Measurements from ENCODE around the gene CDKN2B-AS1.

The CDKN2B-AS1 gene

GRCh38 chr9:22124263-22125011 lies 129.8 kb downstream of the CDKN2B-AS1 start:
- peak; percentile 27 for DNase-seq

GRCh38 chr9:22129133-22129532 lies 134.5 kb downstream of the CDKN2B-AS1 start:
- DNase-seq, result no peak

DNA sequence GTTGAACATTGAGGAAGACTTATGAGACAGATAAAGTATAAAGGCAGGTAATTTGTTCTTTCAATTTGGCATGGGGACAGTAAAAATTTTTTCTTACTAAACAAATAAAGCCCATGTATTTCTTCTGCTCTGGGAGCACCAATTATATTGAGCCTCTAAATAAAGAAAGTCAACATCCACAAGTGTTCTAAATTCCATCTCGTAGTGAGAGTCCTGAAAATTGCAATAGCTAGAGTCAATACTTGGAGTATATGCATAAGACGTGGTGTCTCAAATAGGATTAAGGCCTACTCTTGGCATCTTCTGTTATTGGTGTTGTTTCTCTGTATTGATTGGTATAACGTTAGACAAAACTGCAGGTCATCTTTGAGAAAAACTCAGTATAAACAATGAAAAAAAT lies 135.0 kb downstream of the CDKN2B-AS1 start:
- no peak for DNase-seq

- DNase-seq, result no peak
Measured at GRCh38 chr9:22131817-22132216, 137.2 kb downstream of the CDKN2B-AS1 start.

DNA sequence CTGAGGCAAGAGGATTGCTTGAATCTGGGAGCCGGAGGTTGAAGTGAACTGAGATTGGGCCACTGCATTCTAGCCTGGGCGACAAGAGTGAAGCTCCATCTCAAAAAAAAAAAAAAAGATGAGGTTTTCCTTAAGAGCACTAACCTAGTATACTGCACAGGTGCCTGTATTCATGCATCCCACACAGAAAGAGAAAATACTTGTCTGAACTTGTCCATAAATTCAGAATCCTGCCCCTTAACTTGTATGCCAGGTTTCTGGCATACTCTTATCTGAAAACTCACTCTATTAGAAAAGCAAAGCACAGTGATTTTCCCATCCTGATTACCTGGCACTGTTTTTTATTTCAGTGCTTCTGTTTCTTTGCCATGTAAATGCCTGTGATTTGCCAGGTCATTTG lies 139.8 kb downstream of the CDKN2B-AS1 start:
- DNase-seq, result no peak

DNA sequence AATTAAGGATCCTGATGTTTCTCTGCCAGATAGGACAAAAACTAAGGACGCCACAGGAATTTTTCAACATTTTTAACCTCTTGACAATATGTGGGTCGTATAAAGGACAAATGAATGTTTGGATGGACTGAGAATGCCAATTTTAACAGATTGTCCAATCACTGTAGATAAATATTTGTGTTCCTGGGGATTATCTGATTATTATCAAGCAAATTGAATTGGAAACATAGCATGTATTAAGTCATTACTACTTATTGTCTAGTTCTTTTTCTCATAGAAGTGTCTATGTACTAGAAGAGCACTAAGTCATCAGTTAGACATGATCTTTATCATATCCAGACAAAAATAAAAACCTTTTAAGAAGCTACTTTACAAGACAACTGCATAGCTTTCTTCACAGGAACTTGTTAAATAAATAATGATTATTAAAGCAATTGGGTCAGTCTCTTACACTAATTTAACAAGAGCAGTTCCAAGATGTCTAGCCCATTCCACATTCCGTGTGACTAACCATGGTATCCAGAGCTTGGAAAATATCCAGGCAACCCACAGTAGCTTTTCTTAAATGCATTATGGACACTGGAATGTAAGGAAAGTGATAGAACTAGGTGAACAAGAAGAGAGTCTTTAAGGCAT lies 142.0 kb downstream of the CDKN2B-AS1 start:
- DNase-seq, result no peak

DNA sequence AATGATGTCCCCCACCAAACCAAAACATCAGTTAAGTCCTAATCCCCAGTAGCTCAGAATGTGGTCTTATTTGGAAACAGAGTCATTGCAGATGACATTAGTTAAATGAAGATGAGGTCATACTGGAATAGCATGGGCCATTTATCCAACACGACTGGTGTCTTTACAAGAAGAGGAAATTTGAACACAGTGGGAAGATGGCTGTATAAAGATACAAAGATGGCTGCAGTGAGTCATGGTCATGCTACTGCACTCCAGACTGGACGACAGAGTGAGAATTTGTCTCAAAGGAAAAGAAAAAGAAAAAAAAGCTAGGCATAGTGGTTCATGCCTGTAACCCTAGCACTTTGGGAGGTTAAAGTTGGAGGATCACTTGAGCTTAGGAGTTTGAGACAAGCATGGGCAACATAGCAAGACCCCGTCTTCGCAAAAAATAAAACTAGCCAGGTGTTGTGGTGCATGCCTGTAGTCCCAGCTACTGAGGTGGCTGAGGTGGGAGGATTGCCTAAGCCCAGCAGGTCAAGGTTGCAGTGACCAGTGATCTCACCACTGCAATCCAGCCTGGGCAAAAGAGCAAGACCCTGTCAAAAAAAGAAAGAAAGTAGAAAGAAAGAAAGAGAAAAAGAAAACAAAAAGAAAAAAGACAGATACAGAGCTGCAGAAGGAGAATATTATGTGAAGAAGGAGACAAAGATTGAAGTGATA lies 144.5 kb downstream of the CDKN2B-AS1 start:
- DNase-seq, result no peak

- no peak for DNase-seq
Measured at GRCh38 chr9:22141908-22142307, 147.3 kb downstream of the CDKN2B-AS1 start.

GRCh38 chr9:22142671-22143070 lies 148.1 kb downstream of the CDKN2B-AS1 start:
- DNase-seq, result no peak

- no peak for DNase-seq
Measured at GRCh38 chr9:22143799-22144625, 149.4 kb downstream of the CDKN2B-AS1 start.

- DNase-seq, result no peak
Measured at GRCh38 chr9:22146604-22147003, 152.0 kb downstream of the CDKN2B-AS1 start.

- no peak for DNase-seq
Measured at GRCh38 chr9:22147813-22148527, 153.4 kb downstream of the CDKN2B-AS1 start.

- DNase-seq, result no peak
Measured at GRCh38 chr9:22148528-22148875, 153.9 kb downstream of the CDKN2B-AS1 start.

DNA sequence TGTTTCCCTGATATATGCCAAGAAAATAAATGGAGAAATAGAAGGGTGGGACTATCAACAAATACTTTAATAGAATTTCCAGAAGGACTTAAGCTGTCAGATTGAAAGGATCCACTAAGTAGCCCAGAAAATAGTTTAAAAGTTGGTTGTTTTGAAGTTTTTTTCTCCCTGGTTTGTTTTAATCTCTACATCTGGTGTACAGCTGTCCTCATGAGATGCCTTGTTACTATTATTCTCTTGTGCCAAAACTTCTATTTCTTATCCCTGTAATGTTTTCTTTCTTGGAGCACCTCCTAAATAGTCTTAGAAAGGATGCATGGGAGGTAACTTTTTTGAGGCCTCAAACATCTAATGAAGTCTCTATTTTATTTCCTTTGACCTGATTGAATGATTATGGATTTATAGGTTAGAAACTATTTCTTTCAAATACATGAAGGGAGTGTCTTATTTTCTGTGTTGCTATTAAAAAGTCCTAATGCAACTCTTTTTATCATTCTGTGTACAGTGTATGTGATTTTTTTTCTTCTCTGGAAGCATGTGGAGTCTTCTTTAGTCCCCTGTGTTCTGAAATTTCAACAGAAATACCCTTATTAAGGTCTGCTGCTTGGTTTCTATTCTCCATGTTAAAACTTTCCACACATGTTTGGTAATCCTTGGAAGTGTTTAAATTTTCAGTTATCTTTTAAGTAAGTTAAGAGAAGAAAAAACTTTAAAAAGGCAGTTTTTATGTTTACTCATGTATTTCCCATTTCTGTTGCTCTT lies 154.5 kb downstream of the CDKN2B-AS1 start:
- no peak for DNase-seq

DNA sequence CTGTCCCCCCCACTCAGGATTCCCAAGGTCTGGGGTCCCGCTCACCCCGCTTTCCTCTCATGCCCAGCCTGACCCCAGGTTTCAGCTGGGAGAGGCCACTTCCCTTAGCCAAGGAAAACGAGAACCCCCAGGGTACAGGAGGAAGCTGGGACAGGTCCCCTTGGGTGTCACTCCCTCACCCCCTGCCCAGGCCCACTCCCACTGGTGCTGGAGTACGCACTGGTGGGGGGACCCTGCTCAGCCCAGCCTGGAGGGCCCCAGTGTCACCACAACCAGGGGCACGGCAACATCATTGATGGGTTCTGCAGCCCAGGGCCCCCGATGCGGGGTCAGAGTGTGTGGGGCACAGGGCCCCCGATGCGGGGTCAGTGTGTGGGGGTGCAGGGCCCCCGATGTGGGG lies 159.5 kb downstream of the CDKN2B-AS1 start:
- no peak for DNase-seq

DNA sequence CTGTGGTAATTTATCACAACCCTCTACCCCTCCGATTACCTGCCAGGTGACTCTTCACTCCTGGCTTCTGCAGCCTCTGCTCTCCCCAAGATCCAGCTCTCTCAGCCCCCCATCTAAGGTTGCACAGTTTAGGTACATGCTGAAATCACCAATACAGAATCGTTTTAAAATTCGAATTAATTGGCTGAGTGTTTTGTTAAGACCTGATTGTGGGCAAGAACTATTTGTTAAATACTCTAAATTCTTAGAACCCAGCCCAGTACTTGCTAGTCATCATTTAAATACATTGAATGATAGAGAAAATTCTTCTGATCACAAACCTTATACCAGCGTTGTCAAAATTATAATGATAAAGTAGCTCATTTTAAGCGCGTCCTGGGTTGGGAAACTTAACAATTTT lies 162.0 kb downstream of the CDKN2B-AS1 start:
- no peak for DNase-seq

DNA sequence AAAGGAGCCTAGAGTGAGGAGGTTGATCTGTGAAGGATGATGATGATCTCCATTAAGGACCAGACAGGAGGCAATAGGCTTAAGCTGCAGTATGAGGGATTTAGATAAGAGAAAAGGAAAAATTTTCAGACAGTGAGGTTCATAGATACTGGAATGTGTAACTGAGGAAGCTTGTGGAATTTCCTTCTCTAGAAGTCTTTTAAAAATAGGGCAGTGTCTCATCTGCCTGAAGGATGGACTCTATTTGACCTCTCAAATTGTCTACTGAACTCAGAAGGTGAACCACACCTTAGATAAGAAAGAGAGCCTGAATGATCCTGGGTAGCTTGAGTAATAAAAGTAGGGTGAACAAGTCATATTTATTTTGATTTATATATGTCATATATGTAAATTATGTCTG lies 162.7 kb downstream of the CDKN2B-AS1 start:
- no peak for DNase-seq

- no peak for DNase-seq
Measured at GRCh38 chr9:22157828-22158227, 163.2 kb downstream of the CDKN2B-AS1 start.

DNA sequence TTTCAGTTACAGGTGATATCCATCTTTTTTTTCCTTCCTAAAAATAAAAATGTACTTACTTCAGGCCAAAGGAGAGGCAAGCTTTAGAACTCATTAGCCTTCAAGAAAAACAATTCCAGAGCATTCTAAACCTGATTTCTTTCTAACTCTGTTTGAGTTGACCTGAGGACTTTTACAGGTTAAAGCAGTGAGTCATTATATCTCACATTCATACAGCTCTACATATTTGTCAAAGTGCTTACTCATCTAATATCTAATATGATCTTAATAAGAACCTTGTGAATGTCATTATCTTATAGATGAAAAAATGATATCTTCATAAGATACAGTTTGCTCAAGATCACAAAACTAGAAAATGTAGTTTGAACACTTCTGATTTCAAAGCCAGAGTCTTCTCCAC lies 163.7 kb downstream of the CDKN2B-AS1 start:
- DNase-seq, result no peak

DNA sequence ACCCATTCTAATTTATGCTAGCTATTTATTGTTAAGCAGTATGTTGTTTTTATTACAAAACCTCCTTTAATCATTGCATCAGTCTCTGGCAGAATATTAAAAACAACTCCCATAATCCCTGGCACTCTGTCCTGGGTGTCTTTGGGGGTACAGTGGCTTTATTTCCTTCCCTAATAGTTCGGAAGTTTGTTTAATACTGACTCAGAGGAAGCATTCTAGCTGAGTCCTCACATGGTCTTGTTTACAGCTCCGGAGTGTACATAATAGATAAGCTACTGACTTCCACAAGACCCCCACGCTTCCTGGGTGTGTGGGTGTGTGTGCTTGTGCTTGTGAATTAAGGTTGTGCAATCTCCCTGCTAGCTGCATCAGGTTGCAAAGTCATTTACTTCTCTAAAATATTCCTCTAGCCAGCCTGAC lies 164.3 kb downstream of the CDKN2B-AS1 start:
- DNase-seq, result no peak

- DNase-seq, result no peak
Measured at GRCh38 chr9:22159586-22159985, 165.0 kb downstream of the CDKN2B-AS1 start.

GRCh38 chr9:22160221-22160620 lies 165.6 kb downstream of the CDKN2B-AS1 start:
- DNase-seq, result no peak

All from NCI-H510A (cell line).